ENCODE measurements around the gene CXCL11. TPM values are rescaled to one million over a fixed set of nuclear protein-coding genes. Genes with fewer than 3 reads are reported as not detected.
A peak's percentile ranks its signal among the peaks of the same experiment; 100 is the strongest.

CXCL11 gene
- not detected for total RNA-seq

DNA sequence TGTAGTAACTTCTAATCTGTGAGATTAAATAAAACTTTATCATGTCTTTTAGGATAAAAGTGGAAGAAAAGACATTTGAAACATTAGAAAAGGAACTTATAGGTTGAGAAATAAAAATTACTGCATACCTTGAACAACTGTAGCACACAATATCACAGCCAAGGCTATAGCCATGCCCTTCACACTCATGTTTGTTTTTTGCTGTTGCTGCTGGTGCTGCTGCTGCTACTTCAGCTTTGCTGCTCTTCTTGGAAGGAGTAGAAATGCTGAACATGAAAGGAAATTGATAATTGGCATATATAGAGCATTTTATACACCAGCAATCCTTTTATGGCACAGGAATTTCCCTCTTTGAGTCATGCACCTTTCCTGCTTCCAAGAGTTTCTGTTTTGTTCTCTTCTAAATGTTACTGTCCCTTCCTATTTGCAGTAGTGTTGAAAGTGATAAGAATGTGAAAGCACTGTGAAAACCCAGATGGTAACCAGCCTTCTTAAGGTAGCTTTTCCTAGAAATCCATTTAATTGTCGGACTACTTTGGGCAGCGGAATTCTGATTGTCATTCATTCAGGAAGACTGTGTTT is at the start of gene CXCL11:
Gene CXCL11, minus strand, starts transcription at position 272 of the 582 bp plus-strand sequence. Its CDS starts 83 bp downstream, at position 189.
- intact Hi-C loops (cut with micrococcal nuclease): no loop called here
- peaks cover 7% of the 10 kb centered on the region for H3K27me3 Mint-ChIP-seq (ENCODE audit: low read depth)
- no peaks in the 10 kb centered on the region for H3K9me3 Mint-ChIP-seq
- no peak within 1 kb of the TSS for H3K4me3 Mint-ChIP-seq
- CTCF ChIA-PET: interaction anchor here (0.9 to 1.9 kb wide), 4 partner anchors 10 to 36 kb away, joined by 3 to 4 read pairs (median 4); no protein-coding TSS in a partner anchor
- no peak for DNase-seq
- H3K36me3 Mint-ChIP-seq (ENCODE audit: low read depth): no peaks in the 10 kb centered on the region
- no peak within 1 kb of the TSS for H3K27ac Mint-ChIP-seq
- H3K4me1 Mint-ChIP-seq (ENCODE audit: low read depth): no peaks in the 10 kb centered on the region

- Mint-ChIP-seq H3K4me1 (ENCODE audit: low read depth) (no peaks in the 10 kb centered on the region), H3K27me3 (ENCODE audit: low read depth) (no peaks in the 10 kb centered on the region), H3K27ac (no peak overlapping the region), H3K4me3 (no peak overlapping the region), H3K36me3 (ENCODE audit: low read depth) (no peaks in the 10 kb centered on the region), H3K9me3 (no peaks in the 10 kb centered on the region)
- intact Hi-C loops (cut with micrococcal nuclease): no loop called here
- CTCF ChIA-PET: interaction anchor here (0.8 to 3.3 kb wide), 3 partner anchors 22 to 92 kb away, joined by 3 to 13 read pairs (median 3); no protein-coding TSS in a partner anchor
- DNase-seq: no peak
These were observed 48.7 kb upstream of the CXCL11 start for GRCh38 chr4:76084542-76084941.

- Mint-ChIP-seq H3K36me3 (ENCODE audit: low read depth) (no peaks in the 10 kb centered on the region), H3K4me1 (ENCODE audit: low read depth) (no peaks in the 10 kb centered on the region)
- CTCF ChIA-PET: interaction anchor here (1.2 to 3.3 kb wide), 2 partner anchors 87 to 91 kb away, joined by 3 to 13 read pairs; no protein-coding TSS in a partner anchor
These were observed 47.6 kb upstream of the CXCL11 start for GRCh38 chr4:76083386-76083988.

DNA sequence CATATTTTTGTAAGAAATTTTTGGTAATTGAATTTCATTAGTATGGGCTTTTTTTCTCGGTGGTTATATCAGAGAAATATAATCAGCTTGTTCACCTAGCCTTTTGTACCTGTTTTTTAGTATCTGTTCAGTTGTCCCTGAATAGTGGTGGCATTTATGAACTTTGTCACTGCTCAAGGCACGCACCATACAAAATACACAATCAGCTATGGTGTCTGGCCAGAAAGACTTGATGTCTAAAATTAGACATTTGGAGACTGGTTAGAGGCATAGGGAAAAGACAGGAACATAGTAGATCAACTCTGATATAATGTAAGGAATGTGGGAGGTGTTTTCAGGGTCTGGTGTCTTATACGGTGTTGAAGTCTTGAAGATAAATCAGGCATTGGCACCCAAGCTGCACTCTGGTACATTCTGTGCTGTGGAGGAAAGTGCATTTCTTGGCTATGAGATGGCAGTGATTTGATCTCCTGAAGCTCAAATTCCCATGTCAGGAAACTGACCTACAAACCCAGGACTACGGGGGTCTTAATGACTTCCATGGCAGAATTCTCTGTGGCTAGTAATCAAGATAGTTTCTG is 42.3 kb upstream of the CXCL11 start:
- H3K4me1 Mint-ChIP-seq (ENCODE audit: low read depth): no peaks in the 10 kb centered on the region
- intact Hi-C loops (cut with micrococcal nuclease): no loop called here
- CTCF ChIA-PET: interaction anchor here (0.9 kb wide), 1 partner anchor 11 kb away, joined by 3 read pairs; no protein-coding TSS in a partner anchor
- H3K4me3 Mint-ChIP-seq: no peak overlapping the region
- no peaks in the 10 kb centered on the region for H3K36me3 Mint-ChIP-seq (ENCODE audit: low read depth)
- no peaks in the 10 kb centered on the region for H3K27me3 Mint-ChIP-seq (ENCODE audit: low read depth)
- no peak for DNase-seq
- no peaks in the 10 kb centered on the region for H3K9me3 Mint-ChIP-seq
- H3K27ac Mint-ChIP-seq: no peak overlapping the region

More at GRCh38 chr4:76083386-76083988, 47.6 kb upstream of the CXCL11 start:
- intact Hi-C loops (cut with micrococcal nuclease): no loop called here
- Mint-ChIP-seq H3K27ac (no peak overlapping the region), H3K9me3 (no peaks in the 10 kb centered on the region), H3K4me3 (no peak overlapping the region), H3K27me3 (ENCODE audit: low read depth) (no peaks in the 10 kb centered on the region)
- DNase-seq: no peak

DNA sequence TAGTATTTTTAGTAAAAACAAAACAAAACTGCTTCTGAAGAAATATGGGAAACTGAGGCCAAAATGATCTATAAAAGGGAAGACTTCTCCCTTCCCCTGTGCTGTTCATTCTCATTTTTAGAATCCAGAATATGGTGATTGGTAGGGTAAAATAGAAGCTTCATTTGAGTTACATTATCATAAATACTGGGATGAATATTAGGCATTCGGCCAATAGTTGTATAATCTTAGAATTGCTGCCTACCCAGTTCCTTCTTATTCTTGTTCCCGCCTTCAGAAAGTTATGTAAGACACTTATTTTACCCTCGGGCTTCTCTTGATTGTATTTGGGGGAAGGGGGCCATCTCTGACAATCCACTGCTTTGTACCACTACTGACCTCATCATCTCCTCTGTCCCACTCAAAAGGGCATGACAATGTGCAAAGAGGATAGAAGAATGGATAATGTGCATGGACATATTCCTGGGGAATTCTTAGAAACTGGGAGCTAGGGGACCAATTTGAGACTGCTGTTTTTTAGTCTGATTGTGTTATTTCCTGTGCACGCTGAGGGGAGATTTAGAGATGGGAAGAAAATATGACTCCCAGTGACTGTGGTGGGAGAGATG is 39.2 kb upstream of the CXCL11 start:
- no peaks in the 10 kb centered on the region for H3K4me1 Mint-ChIP-seq (ENCODE audit: low read depth)
- no peak overlapping the region for H3K27ac Mint-ChIP-seq
- CTCF ChIA-PET: no interaction called here
- H3K27me3 Mint-ChIP-seq (ENCODE audit: low read depth): no peaks in the 10 kb centered on the region
- no peaks in the 10 kb centered on the region for H3K36me3 Mint-ChIP-seq (ENCODE audit: low read depth)
- no peak for DNase-seq
- no peaks in the 10 kb centered on the region for H3K9me3 Mint-ChIP-seq
- H3K4me3 Mint-ChIP-seq: no peak overlapping the region
- intact Hi-C loops (cut with micrococcal nuclease): no loop called here

GRCh38 chr4:76074468-76074867 is 38.6 kb upstream of the CXCL11 start, which contains the start of gene ART3:
Gene ART3, plus strand, starts transcription at chr4:76074709. Its CDS starts 1,181 bp downstream, at chr4:76075890.
- CTCF ChIA-PET: interaction anchor here (0.9 kb wide), 1 partner anchor 32 kb away, joined by 3 read pairs; no protein-coding TSS in a partner anchor
- intact Hi-C loops (cut with micrococcal nuclease): no loop called here
- H3K4me3 Mint-ChIP-seq: no peak within 1 kb of the TSS
- no peak for DNase-seq
- H3K4me1 Mint-ChIP-seq (ENCODE audit: low read depth): no peaks in the 10 kb centered on the region
- no peaks in the 10 kb centered on the region for H3K9me3 Mint-ChIP-seq
- no peaks in the 10 kb centered on the region for H3K27me3 Mint-ChIP-seq (ENCODE audit: low read depth)
- H3K27ac Mint-ChIP-seq: no peak within 1 kb of the TSS
- no peaks in the 10 kb centered on the region for H3K36me3 Mint-ChIP-seq (ENCODE audit: low read depth)

GRCh38 chr4:76072760-76073159 is 36.9 kb upstream of the CXCL11 start:
- Mint-ChIP-seq H3K4me1 (ENCODE audit: low read depth) (no peaks in the 10 kb centered on the region), H3K36me3 (ENCODE audit: low read depth) (no peaks in the 10 kb centered on the region), H3K27ac (no peak overlapping the region), H3K27me3 (ENCODE audit: low read depth) (no peaks in the 10 kb centered on the region), H3K4me3 (no peak overlapping the region), H3K9me3 (no peaks in the 10 kb centered on the region)
- intact Hi-C loops (cut with micrococcal nuclease): no loop called here
- DNase-seq: no peak
- CTCF ChIA-PET: no interaction called here

- intact Hi-C loops (cut with micrococcal nuclease): loop anchor here (1.0 kb wide), 5 partner anchors 72 to 172 kb away; partner anchors contain the start of gene NAAA
- Mint-ChIP-seq H3K27me3 (ENCODE audit: low read depth) (peaks cover 4% of the 10 kb centered on the region), H3K4me3 (no peak overlapping the region), H3K9me3 (no peaks in the 10 kb centered on the region), H3K4me1 (ENCODE audit: low read depth) (no peaks in the 10 kb centered on the region), H3K27ac (no peak overlapping the region), H3K36me3 (ENCODE audit: low read depth) (no peaks in the 10 kb centered on the region)
- CTCF ChIA-PET: interaction anchor here (0.8 to 6.7 kb wide), 13 partner anchors 9 to 170 kb away, joined by 3 to 117 read pairs (median 4); no protein-coding TSS in a partner anchor
- peak; percentile 90 for DNase-seq
These were observed 31.9 kb upstream of the CXCL11 start for GRCh38 chr4:76067652-76068286.

GRCh38 chr4:76066546-76066945 is 30.7 kb upstream of the CXCL11 start:
- H3K36me3 Mint-ChIP-seq (ENCODE audit: low read depth): no peaks in the 10 kb centered on the region
- CTCF ChIA-PET: interaction anchor here (0.6 to 6.7 kb wide), 9 partner anchors 11 to 80 kb away, joined by 3 to 117 read pairs (median 6); partner anchors contain the start of gene SDAD1
- H3K27ac Mint-ChIP-seq: no peak overlapping the region
- H3K9me3 Mint-ChIP-seq: no peaks in the 10 kb centered on the region
- no peak overlapping the region for H3K4me3 Mint-ChIP-seq
- H3K4me1 Mint-ChIP-seq (ENCODE audit: low read depth): peaks cover 5% of the 10 kb centered on the region
- intact Hi-C loops (cut with micrococcal nuclease): no loop called here
- DNase-seq: no peak
- peaks cover 10% of the 10 kb centered on the region for H3K27me3 Mint-ChIP-seq (ENCODE audit: low read depth)

GRCh38 chr4:76061982-76062381 is 26.1 kb upstream of the CXCL11 start:
- no peaks in the 10 kb centered on the region for H3K36me3 Mint-ChIP-seq (ENCODE audit: low read depth)
- no peak overlapping the region for H3K4me3 Mint-ChIP-seq
- no peak overlapping the region for H3K27ac Mint-ChIP-seq
- H3K9me3 Mint-ChIP-seq: no peaks in the 10 kb centered on the region
- H3K27me3 Mint-ChIP-seq (ENCODE audit: low read depth): peaks cover 23% of the 10 kb centered on the region
- peaks cover 42% of the 10 kb centered on the region for H3K4me1 Mint-ChIP-seq (ENCODE audit: low read depth)
- intact Hi-C loops (cut with micrococcal nuclease): no loop called here
- no peak for DNase-seq
- CTCF ChIA-PET: interaction anchor here (1.2 to 5.1 kb wide), 3 partner anchors 52 to 66 kb away, joined by 4 to 56 read pairs (median 5); no protein-coding TSS in a partner anchor

- Mint-ChIP-seq H3K27ac (no peak overlapping the region), H3K4me3 (no peak overlapping the region), H3K9me3 (no peaks in the 10 kb centered on the region), H3K36me3 (ENCODE audit: low read depth) (no peaks in the 10 kb centered on the region), H3K4me1 (ENCODE audit: low read depth) (peaks cover 42% of the 10 kb centered on the region), H3K27me3 (ENCODE audit: low read depth) (peaks cover 23% of the 10 kb centered on the region)
- intact Hi-C loops (cut with micrococcal nuclease): no loop called here
- CTCF ChIA-PET: interaction anchor here (1.2 to 5.1 kb wide), 3 partner anchors 51 to 66 kb away, joined by 4 to 56 read pairs (median 5); no protein-coding TSS in a partner anchor
- no peak for DNase-seq
These were observed 25.6 kb upstream of the CXCL11 start for GRCh38 chr4:76061421-76061820.

Data from activated naive CD4-positive, alpha-beta T cell treated with anti-CD3 and anti-CD28 coated beads for 36 hours (primary cell).